HepG2 (cell line): ENCODE measurements around the gene ZBTB34. TPM values are rescaled to one million over a fixed set of nuclear protein-coding genes. Genes with fewer than 3 reads are reported as not detected.

Source experiments
- ATAC-seq: fragments of 200-7000 bp; cut with Tn5 transposase; 3 replicates; pipeline ENCODE4 v1.9.1; 2020; ENCODE audit warnings: mild to moderate bottlenecking, moderate library complexity
- BruUV-seq: library from RNA; stranded (reverse); fragments of 400-500 nt; replicated peaks from 2 replicates; lab custom pipeline; 2021; lab: Mats Ljungman, UMichigan
- CTCF ChIA-PET: fragments of 300-600 bp; formaldehyde crosslinking; extraction: SDS; loops from one replicate; lab custom pipeline; 2021; ENCODE audit warnings: low total read pairs, inconsistent platforms, low intra/inter-chr PET ratio; lab: Yijun Ruan, JAX
- POLR2A ChIA-PET: fragments of 350-600 bp; sonication (Branson Sonifier 250); formaldehyde crosslinking; loops from one replicate; lab custom pipeline; 2020; ENCODE audit warnings: antibody characterized with exemption, inconsistent platforms; lab: Yijun Ruan, JAX
- DNase-seq: peaks from one replicate; pipeline ENCODE4 v3.0.0-alpha.2; 2015; ENCODE audit warnings: low spot score
- FAIRE-seq: peaks from 3 replicates; lab custom pipeline; 2011; peaks lifted over from hg19 to GRCh38; lab: Jason Lieb, UNC
- H2AFZ ChIP-seq: one replicate; pipeline ENCODE4 v1.6.1; 2011; ENCODE audit warnings: low read length, inconsistent platforms
- H3K27ac ChIP-seq: fragments of 300-600 bp; 3 replicates; pipeline ENCODE4 v1.8.0; 2011; ENCODE audit warnings: mixed run types, mild to moderate bottlenecking, mixed read lengths, low read length, inconsistent platforms; ENCODE audit not compliant: insufficient read depth; ENCODE audit errors: extremely low read length
- H3K27me3 ChIP-seq, 2 experiments: fragments of 200-600 bp in 1 of 2; 2 replicates in 1 of 2; 3 replicates in 1 of 2; pipeline versions ENCODE4 v1.6.0 to v1.8.0; 2011; ENCODE audit warnings: low read length in 2 of 2, mild to moderate bottlenecking in 2 of 2, moderate library complexity in 2 of 2, inconsistent platforms in 1 of 2; ENCODE audit not compliant: insufficient read depth in 2 of 2, control insufficient read depth in 1 of 2
- H3K36me3 ChIP-seq, 2 experiments: fragments of 200-600 bp in 1 of 2; replicated peaks in 1 of 2; 2 replicates in 1 of 2; 3 replicates in 1 of 2; pipeline versions ENCODE4 v1.5.1 to v1.8.0; 2011; ENCODE audit warnings: low read length in 2 of 2, inconsistent platforms in 1 of 2; ENCODE audit not compliant: insufficient read depth in 2 of 2, control insufficient read depth in 1 of 2
- H3K4me1 ChIP-seq: 2 replicates; pipeline ENCODE4 v1.5.1; 2012; ENCODE audit warnings: low read length, inconsistent platforms; ENCODE audit not compliant: insufficient read depth
- H3K4me2 ChIP-seq: 2 replicates; pipeline ENCODE4 v1.6.0; 2011; ENCODE audit warnings: low read depth, low read length, inconsistent platforms
- H3K4me3 ChIP-seq, 3 experiments: fragments of 200-600 bp in 1 of 3; sonication (generic), shearing (Covaris generic) in 1 of 3; replicated peaks in 1 of 3; 2 replicates each; pipeline ENCODE4 v1.5.1; 2011 to 2016; ENCODE audit warnings: low read length in 3 of 3, inconsistent platforms in 2 of 3, low read depth in 2 of 3, mild to moderate bottlenecking in 2 of 3, control low read depth in 1 of 3, mixed read lengths in 1 of 3; ENCODE audit not compliant: insufficient read depth in 1 of 3
- H3K79me2 ChIP-seq: one replicate; pipeline ENCODE4 v1.6.1; 2011; ENCODE audit warnings: low read length, inconsistent platforms; ENCODE audit not compliant: insufficient read depth
- H3K9ac ChIP-seq: 2 replicates; pipeline ENCODE4 v1.6.0; 2011; ENCODE audit warnings: mild to moderate bottlenecking, low read depth, low read length, inconsistent platforms; ENCODE audit not compliant: insufficient read depth
- H3K9me3 ChIP-seq: 2 replicates; pipeline ENCODE4 v1.5.1; 2012; ENCODE audit warnings: mild to moderate bottlenecking, low read length
- H4K20me1 ChIP-seq: 2 replicates; pipeline ENCODE4 v1.6.0; 2011; ENCODE audit warnings: inconsistent platforms, mild to moderate bottlenecking, low read length, moderate library complexity; ENCODE audit not compliant: insufficient read depth
- ARID5B ChIP-seq: IDR thresholded peaks from 2 replicates; pipeline ENCODE4 v1.4.0; 2020; ENCODE audit warnings: mild to moderate bottlenecking, missing genetic modification reagents
- ATM ChIP-seq: fragments of 450-650 bp; IDR thresholded peaks from 2 replicates; pipeline ENCODE4 v1.7.1; 2017; ENCODE audit warnings: mild to moderate bottlenecking, borderline replicate concordance
- BHLHE40 ChIP-seq: IDR thresholded peaks from 2 replicates; pipeline ENCODE4 v1.6.1; 2011; ENCODE audit warnings: low read length, improper control_type of control experiment
- CBFB ChIP-seq: sonication (generic); formaldehyde crosslinking; IDR thresholded peaks from 2 replicates; pipeline ENCODE4 v1.4.0; 2020; ENCODE audit warnings: missing genetic modification reagents
- ELF1 ChIP-seq: sonication (generic); formaldehyde crosslinking; IDR thresholded peaks from 2 replicates; pipeline ENCODE4 v1.4.0; 2020; ENCODE audit warnings: missing genetic modification reagents
- NFYB ChIP-seq: sonication (generic); formaldehyde crosslinking; IDR thresholded peaks from 2 replicates; pipeline ENCODE4 v1.4.0; 2020; ENCODE audit warnings: missing genetic modification reagents
- PRDM4 ChIP-seq: sonication (generic); formaldehyde crosslinking; IDR thresholded peaks from 2 replicates; pipeline ENCODE4 v1.9.0; 2021; ENCODE audit warnings: missing genetic modification reagents, borderline replicate concordance
- RAD21 ChIP-seq: fragments of 450-650 bp; formaldehyde crosslinking; IDR thresholded peaks from 2 replicates; pipeline ENCODE4 v1.5.0; 2020; ENCODE audit warnings: mild to moderate bottlenecking
- RFX1 ChIP-seq: fragments of 450-650 bp; IDR thresholded peaks from 2 replicates; pipeline ENCODE4 v1.6.1; 2017
- SATB2 ChIP-seq: sonication (generic); formaldehyde crosslinking; IDR thresholded peaks from 2 replicates; pipeline ENCODE4 v1.5.0; 2020; ENCODE audit warnings: missing genetic modification reagents
- TOPORS ChIP-seq: sonication (generic); formaldehyde crosslinking; IDR thresholded peaks from 2 replicates; pipeline ENCODE4 v1.8.0; 2023; ENCODE audit warnings: mild to moderate bottlenecking, missing genetic modification reagents
- TRIM22 ChIP-seq: fragments of 450-650 bp; IDR thresholded peaks from 2 replicates; pipeline ENCODE4 v1.6.1; 2017
- ZNF350 ChIP-seq: sonication (generic); formaldehyde crosslinking; IDR thresholded peaks from 2 replicates; pipeline ENCODE4 v1.4.0; 2020; ENCODE audit warnings: mild to moderate bottlenecking, low read depth, missing genetic modification reagents, borderline replicate concordance
- ZNF451 ChIP-seq: sonication (generic); formaldehyde crosslinking; IDR thresholded peaks from 2 replicates; pipeline ENCODE4 v1.5.0; 2020; ENCODE audit warnings: mild to moderate bottlenecking, missing genetic modification reagents
- ZNF841 ChIP-seq: sonication (generic); formaldehyde crosslinking; IDR thresholded peaks from 2 replicates; pipeline ENCODE4 v1.8.1; 2023; ENCODE audit warnings: missing genetic modification reagents, borderline replicate concordance
- WGBS: methylation state at CpG from one replicate; pipeline ENCODE4 v1.1.6; 2017; ENCODE audit warnings: low lambda C conversion rate; 5-methylcytosine and 5-hydroxymethylcytosine counted together
- in situ Hi-C: cut with HindIII; loops from 2 replicates; pipeline ENCODE4 v1.10.0; 2017; ENCODE audit warnings: low pct_unique_long_range_greater_than_20kb; ENCODE audit not compliant: extremely low pct_ligation_motif_present
- intact Hi-C: fragments of 100-400 bp; cut with micrococcal nuclease; formaldehyde crosslinking; loops from one replicate; pipeline ENCODE4 v1.10.0; 2022; ENCODE audit not compliant: unreplicated experiment
- polyA plus RNA-seq, 8 experiments: library from polyadenylated mRNA; depleted of rRNA in 3 of 8; stranded (reverse) in 7 of 8; unstranded in 1 of 8; fragments of >200 nt; fragmentation: Illumina TruSeq in 4 of 8; extraction: Trizol in 4 of 8; gene quantifications; 2 replicates each; pipeline versions ENCODE4 v1.2.1 to v1.2.3, GENCODE V29; 2011 to 2016; ENCODE audit warnings: low read depth in 4 of 8, missing spikeins in 1 of 8, mixed read lengths in 1 of 8; ENCODE audit not compliant: insufficient read depth in 1 of 8
- total RNA-seq, 5 experiments: library from RNA; depleted of rRNA; stranded (reverse); fragments of >200 nt; fragmentation: Illumina TruSeq; extraction: Trizol; gene quantifications; 2 replicates each; pipeline ENCODE4 v1.2.3, GENCODE V29; 2016; ENCODE audit warnings: low read depth in 1 of 5

ZBTB34 gene
- total and polyA plus RNA-seq, 2 of the 13 experiments (the other 11 are each of a cell fraction or from before 2014, with no cell fraction given), result 5.9 to 8.7 TPM

GRCh38 chr9:126853667-126854066 lies 6.8 kb upstream of the ZBTB34 start:
- TF ChIP-seq RAD21 (CRISPR knock-in tag) (no peak), ZNF451 (CRISPR knock-in tag) (no peak), SATB2 (CRISPR knock-in tag) (no peak), ZNF350 (CRISPR knock-in tag) (no peak), CBFB (no peak), ELF1 (CRISPR knock-in tag) (no peak), ARID5B (CRISPR knock-in tag) (no peak), TOPORS (CRISPR knock-in tag) (no peak), PRDM4 (CRISPR knock-in tag) (no peak), ATM (no peak), ZNF841 (CRISPR knock-in tag) (no peak), BHLHE40 (no peak), NFYB (CRISPR knock-in tag) (no peak), RFX1 (no peak), TRIM22 (no peak)
- BruUV-seq, result no TSS peak
- Histone ChIP-seq H3K4me3 (no peak overlapping the region), H2AFZ (no peak overlapping the region), H3K4me2 (no peak overlapping the region), H3K36me3 (no peaks in the 10 kb centered on the region), H3K27ac (no peak overlapping the region), H3K27me3 (peaks cover 0 to 9% of the 10 kb centered on the region in 2 experiments; a peak in 2 of 5 replicates), H3K79me2 (no peaks in the 10 kb centered on the region), H3K9ac (no peak overlapping the region), H3K4me1 (peaks cover 30% of the 10 kb centered on the region), H4K20me1 (no peaks in the 10 kb centered on the region), H3K9me3 (no peaks in the 10 kb centered on the region)
- in situ Hi-C loops, result no loop called here
- DNase-seq (no peak), FAIRE-seq (no peak), ATAC-seq (no peak)
- intact Hi-C loops, result no loop called here
- WGBS, result 20% methylated on average over 5 of the region's 5 CpGs
- POLR2A ChIA-PET, result no interaction called here
- CTCF ChIA-PET, result no interaction called here
